ENCODE data around the gene TAF11. TPM values are rescaled to one million over a fixed set of nuclear protein-coding genes. Genes with fewer than 3 reads are reported as not detected.

TAF11 gene
- total and polyA plus RNA-seq, 7 donors, result 17.4 to 71.8 (median 25.8) TPM

GRCh38 chr6:34860776-34861175, 27.1 kb downstream of the TAF11 start:
- WGBS, 3 donors, result 79 to 87% (median 82%) methylated on average over 1 of the region's 1 CpG
- H3K9me3 ChIP-seq, result no peaks in the 10 kb centered on the region
- H3K4me1 ChIP-seq, result peaks cover 23% of the 10 kb centered on the region
- H3K4me3 ChIP-seq, result no peak overlapping the region
- no peak for TF ChIP-seq CTCF (IDR thresholded peaks at IDR 0.05)
- no peak for DNase-seq
- H3K27ac ChIP-seq, result no peak overlapping the region
- ATAC-seq, result no peak
- H3K36me3 ChIP-seq (ENCODE audit: insufficient read depth in 1 of 2, low read depth in 1 of 2), result peaks cover 15 to 68% of the 10 kb centered on the region in 2 donors
- intact Hi-C loops (cut with DNase I), result loop anchor here in 1 of 2 donors (5.0 kb wide), 1 partner anchor 68 kb away; the partner anchor contains the start of gene BLTP3A
- no peaks in the 10 kb centered on the region for H3K27me3 ChIP-seq (ENCODE audit: insufficient read depth in 3 of 3, low read length in 2 of 3)

GRCh38 chr6:34859951-34860350, 27.9 kb downstream of the TAF11 start:
- H3K4me1 ChIP-seq, result peaks cover 15% of the 10 kb centered on the region
- DNase-seq (no peak), ATAC-seq (no peak)
- 87 to 89% (median 88%) methylated on average over 4 of the region's 4 CpGs for WGBS, 3 donors
- no peaks in the 10 kb centered on the region for H3K9me3 ChIP-seq
- no peak overlapping the region for H3K4me3 ChIP-seq
- intact Hi-C loops (cut with DNase I), result loop anchor here in 1 of 2 donors (5.0 kb wide), 1 partner anchor 68 kb away; the partner anchor contains the start of gene BLTP3A
- TF ChIP-seq CTCF (IDR thresholded peaks at IDR 0.05), result no peak
- peaks cover 15 to 76% of the 10 kb centered on the region in 2 donors for H3K36me3 ChIP-seq (ENCODE audit: insufficient read depth in 1 of 2, low read depth in 1 of 2)
- H3K27me3 ChIP-seq (ENCODE audit: insufficient read depth in 3 of 3, low read length in 2 of 3), result no peaks in the 10 kb centered on the region
- H3K27ac ChIP-seq, result no peak overlapping the region

GRCh38 chr6:34858681-34859080, 29.2 kb downstream of the TAF11 start:
- no peak overlapping the region for H3K4me3 ChIP-seq

GRCh38 chr6:34855463-34855862, 32.4 kb downstream of the TAF11 start:
- no peak for DNase-seq
- H3K27ac ChIP-seq, result no peak overlapping the region
- H3K36me3 ChIP-seq (ENCODE audit: insufficient read depth in 1 of 2, low read depth in 1 of 2), result peaks cover 9 to 66% of the 10 kb centered on the region in 2 donors
- intact Hi-C loops (cut with DNase I), result no loop called here
- ATAC-seq, result no peak
- H3K9me3 ChIP-seq, result no peaks in the 10 kb centered on the region
- peaks cover 7% of the 10 kb centered on the region for H3K4me1 ChIP-seq
- no peak for TF ChIP-seq CTCF (IDR thresholded peaks at IDR 0.05)
- no peaks in the 10 kb centered on the region for H3K27me3 ChIP-seq (ENCODE audit: insufficient read depth in 3 of 3, low read length in 2 of 3)
- 84 to 90% (median 86%) methylated on average over 7 of the region's 7 CpGs for WGBS, 3 donors
- H3K4me3 ChIP-seq, result no peak overlapping the region

More at GRCh38 chr6:34858681-34859080, 29.2 kb downstream of the TAF11 start:
- Histone ChIP-seq H3K27ac (no peak overlapping the region), H3K4me1 (peaks cover 2% of the 10 kb centered on the region), H3K36me3 (ENCODE audit: insufficient read depth in 1 of 2, low read depth in 1 of 2) (peaks cover 11 to 81% of the 10 kb centered on the region in 2 donors), H3K27me3 (ENCODE audit: insufficient read depth in 3 of 3, low read length in 2 of 3) (no peaks in the 10 kb centered on the region), H3K9me3 (no peaks in the 10 kb centered on the region)
- ATAC-seq, result no peak
- intact Hi-C loops (cut with DNase I), result no loop called here
- TF ChIP-seq CTCF (IDR thresholded peaks at IDR 0.05), result no peak
- WGBS, 3 donors, result 90 to 95% (median 93%) methylated on average over 7 of the region's 7 CpGs
- no peak for DNase-seq
